Stimulated activated naive CD8-positive, alpha-beta T cell treated with anti-CD3 and anti-CD28 coated beads, Interleukin-15, Interleukin-2, amounts not matched to agents 100 ng/mL and 50 ng/mL, for 24 hours (primary cell): ENCODE measurements around the gene CASKIN1.

Source experiments
- H3K27ac Mint-ChIP-seq: one replicate; pipeline ENCODE4 v1.8.0; 2021; ENCODE audit warnings: mild to moderate bottlenecking, mixed read lengths
- H3K27me3 Mint-ChIP-seq: one replicate; pipeline ENCODE4 v1.8.0; 2021; ENCODE audit warnings: mixed read lengths
- H3K36me3 Mint-ChIP-seq: one replicate; pipeline ENCODE4 v1.8.0; 2021; ENCODE audit warnings: low read depth, mixed read lengths
- H3K4me1 Mint-ChIP-seq: one replicate; pipeline ENCODE4 v1.8.0; 2021; ENCODE audit warnings: low read depth, mixed read lengths
- H3K4me3 Mint-ChIP-seq: one replicate; pipeline ENCODE4 v1.8.0; 2021; ENCODE audit warnings: mild to moderate bottlenecking, mixed read lengths
- H3K9me3 Mint-ChIP-seq: one replicate; pipeline ENCODE4 v1.8.0; 2021; ENCODE audit warnings: mixed read lengths

CASKIN1 gene

DNA sequence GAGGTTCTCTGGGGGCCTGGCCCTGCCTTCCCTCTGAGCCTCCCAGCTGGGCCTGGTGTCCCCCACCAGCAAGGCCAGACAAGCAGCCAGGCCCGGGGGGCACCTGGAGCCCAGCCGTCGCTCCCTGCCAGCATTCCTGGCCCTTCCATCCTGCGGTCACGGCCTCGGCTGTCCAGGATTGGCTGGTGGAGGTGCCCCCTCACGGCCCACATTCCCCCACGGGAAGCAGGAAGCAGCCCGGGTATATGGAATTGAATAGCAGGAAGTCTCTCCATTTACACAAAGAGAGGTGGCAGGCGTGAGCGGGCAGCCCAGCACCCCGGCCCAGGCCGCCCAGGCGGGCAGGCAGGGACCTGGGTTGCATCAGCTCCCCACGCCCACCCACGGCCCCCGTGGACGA, 26.3 kb downstream of the CASKIN1 start:
- H3K4me1 Mint-ChIP-seq: no peaks in the 10 kb centered on the region

DNA sequence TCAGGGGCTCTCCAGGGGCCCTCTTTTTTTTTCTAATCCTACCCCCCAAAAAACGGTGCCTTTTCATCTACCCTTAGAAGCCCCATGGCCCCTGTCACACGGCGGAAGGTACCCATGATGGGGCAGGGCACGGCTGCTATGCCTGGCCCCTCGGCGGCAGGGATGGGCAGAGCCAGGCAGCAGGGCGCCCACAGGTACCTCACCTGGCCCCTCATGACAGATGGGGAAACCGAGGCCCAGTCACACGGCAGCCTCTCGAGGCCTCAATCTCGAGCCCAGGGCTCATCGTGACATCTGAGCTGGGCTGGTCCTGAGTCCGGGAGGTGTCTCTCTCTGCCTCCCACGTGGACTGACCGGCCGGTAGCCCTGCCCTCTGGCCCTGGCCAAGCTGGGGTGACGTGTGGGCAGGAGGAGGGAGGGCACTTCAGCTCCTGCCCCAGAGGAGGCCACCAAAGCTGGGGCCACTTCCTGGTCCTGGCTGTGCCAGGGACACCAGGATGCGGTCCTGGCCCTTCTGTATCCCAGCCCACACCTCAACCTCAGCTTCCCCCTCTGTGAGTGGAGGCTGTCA, 29.3 kb downstream of the CASKIN1 start:
- H3K27me3 Mint-ChIP-seq: no peaks in the 10 kb centered on the region
- no peak overlapping the region for H3K4me3 Mint-ChIP-seq
- H3K4me1 Mint-ChIP-seq: peaks cover 3% of the 10 kb centered on the region
- no peaks in the 10 kb centered on the region for H3K9me3 Mint-ChIP-seq
- H3K27ac Mint-ChIP-seq: no peak overlapping the region
- H3K36me3 Mint-ChIP-seq: peaks cover 6% of the 10 kb centered on the region

More for the DNA sequence above, 26.3 kb downstream of the CASKIN1 start:
- Mint-ChIP-seq H3K27me3 (no peaks in the 10 kb centered on the region), H3K36me3 (peaks cover 15% of the 10 kb centered on the region), H3K9me3 (no peaks in the 10 kb centered on the region), H3K4me3 (no peak overlapping the region), H3K27ac (no peak overlapping the region)

DNA sequence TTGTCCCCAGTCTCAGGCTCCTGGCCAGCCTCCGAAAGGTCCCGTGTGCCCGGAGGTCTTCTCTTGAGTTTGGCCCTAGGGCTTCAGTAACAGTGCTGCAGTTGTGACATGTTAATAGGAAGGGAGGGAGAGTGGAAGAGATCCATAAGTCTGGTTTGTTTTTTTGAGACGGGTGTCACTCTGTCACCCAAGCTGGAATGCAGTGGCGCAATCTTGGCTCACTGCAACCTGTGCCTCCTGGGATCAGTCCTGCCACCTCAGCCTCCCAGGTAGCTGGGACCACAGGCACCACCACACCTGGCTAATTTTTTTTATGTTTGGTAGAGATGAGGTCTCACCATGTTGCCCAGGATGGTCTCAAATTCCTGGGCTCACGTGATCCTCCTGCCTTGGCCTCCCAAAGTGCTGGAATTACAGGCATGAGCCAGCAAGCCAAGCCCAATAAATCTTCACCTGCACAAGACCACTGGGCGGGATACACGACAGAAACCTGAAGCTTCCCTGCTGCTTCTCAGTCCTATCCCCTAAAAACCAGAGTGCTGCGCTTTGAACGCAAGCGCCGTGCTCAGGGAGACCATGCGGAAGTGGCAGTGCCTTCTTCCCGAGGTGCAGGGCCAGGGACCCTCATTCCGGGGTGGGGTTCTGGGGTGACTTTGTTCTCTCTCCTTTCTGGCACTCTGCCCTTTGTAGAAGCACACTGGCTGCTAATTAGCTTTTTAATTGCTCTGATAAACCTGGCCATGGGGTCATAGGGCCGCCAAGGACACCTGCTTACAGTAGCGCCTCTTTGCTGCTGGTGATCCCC, 29.9 kb downstream of the CASKIN1 start:
- Mint-ChIP-seq H3K4me1 (peaks cover 3% of the 10 kb centered on the region), H3K9me3 (no peaks in the 10 kb centered on the region), H3K27me3 (no peaks in the 10 kb centered on the region), H3K4me3 (no peak overlapping the region), H3K27ac (no peak overlapping the region), H3K36me3 (peaks cover 6% of the 10 kb centered on the region)

DNA sequence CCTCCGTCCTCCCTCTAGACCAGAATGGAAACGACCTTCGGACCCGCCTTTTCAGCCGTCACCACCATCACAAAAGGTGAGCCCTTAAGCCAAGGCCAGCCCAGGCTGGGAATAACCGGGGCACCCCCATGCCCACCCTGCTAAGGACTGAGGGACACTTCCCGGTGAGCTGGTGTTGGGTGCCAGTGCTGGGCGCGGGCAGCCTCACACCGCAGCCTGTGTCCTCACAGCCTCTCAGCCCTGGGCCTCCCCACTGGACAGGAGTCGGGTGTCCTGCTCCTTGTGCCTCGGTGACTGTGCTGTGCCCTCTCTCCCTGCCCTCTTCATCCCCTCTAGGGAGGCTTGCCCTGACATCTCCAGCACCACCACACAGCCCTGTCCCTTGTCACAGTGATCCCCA, 30.5 kb downstream of the CASKIN1 start:
- H3K36me3 Mint-ChIP-seq: peaks cover 6% of the 10 kb centered on the region
- no peaks in the 10 kb centered on the region for H3K9me3 Mint-ChIP-seq
- no peak overlapping the region for H3K4me3 Mint-ChIP-seq
- peaks cover 3% of the 10 kb centered on the region for H3K4me1 Mint-ChIP-seq
- no peaks in the 10 kb centered on the region for H3K27me3 Mint-ChIP-seq
- H3K27ac Mint-ChIP-seq: no peak overlapping the region

DNA sequence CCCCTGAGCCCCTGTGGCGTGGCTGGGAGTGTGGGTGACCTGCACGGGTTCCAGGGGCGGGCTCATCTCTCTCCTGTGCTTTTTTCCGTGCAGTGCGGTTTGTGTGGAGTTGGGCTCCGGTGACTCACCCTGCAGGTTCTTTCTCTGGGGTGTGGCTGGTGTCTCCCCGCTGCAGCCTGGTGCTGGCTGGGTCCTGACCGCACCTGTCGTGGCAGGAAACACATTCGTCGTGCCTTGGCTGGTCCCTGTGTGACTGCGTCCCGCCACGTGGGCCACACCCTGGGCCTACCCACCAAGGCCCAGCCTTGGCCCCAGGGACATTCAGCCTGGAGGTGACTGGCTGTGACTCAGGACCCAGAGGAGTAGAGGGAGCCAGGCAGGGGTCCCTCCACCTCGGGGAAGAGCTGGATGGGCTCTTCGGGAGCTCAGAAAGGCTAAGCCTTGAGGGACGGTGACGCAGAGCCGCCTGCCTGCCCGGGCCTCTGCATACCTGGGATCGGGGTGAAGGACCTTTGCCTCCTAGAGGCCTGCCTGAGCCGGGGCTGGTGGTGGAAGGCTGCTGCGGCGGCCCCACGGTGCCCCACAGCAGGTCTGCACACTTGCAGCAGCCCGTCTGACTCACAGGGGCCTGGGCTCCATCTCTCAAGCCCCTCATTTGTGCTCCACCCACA, 33.1 kb downstream of the CASKIN1 start:
- peak overlapping the region; percentile 82 for H3K27ac Mint-ChIP-seq

DNA sequence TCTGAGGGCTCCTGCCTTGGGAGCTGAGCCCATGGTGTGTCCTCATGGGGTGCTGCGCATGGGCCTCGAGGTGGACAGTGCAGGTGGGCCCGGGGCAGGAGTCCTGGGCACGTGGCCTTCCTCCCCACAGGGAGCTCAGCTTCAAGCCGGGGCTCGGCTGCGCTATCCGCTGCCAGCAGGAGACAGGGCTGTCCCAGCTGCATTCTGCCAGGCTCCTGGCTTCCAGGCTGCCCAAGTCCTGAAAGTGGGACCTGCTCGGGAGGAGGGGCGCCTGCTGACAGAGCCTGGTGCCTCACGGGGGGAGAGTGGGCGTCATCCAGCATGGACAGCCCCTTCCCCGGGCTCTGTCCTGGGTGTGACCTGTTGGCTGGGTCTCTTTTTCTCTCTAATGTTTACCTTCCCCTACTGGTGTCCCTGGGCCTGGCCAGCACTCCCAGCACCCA, 33.7 kb downstream of the CASKIN1 start:
- Mint-ChIP-seq H3K27me3 (no peaks in the 10 kb centered on the region), H3K27ac (no peak overlapping the region), H3K36me3 (peaks cover 6% of the 10 kb centered on the region), H3K4me3 (no peak overlapping the region), H3K4me1 (peaks cover 16% of the 10 kb centered on the region), H3K9me3 (no peaks in the 10 kb centered on the region)

More for the DNA sequence above, 33.1 kb downstream of the CASKIN1 start:
- Mint-ChIP-seq H3K4me3 (no peak overlapping the region), H3K36me3 (peaks cover 6% of the 10 kb centered on the region), H3K4me1 (peaks cover 11% of the 10 kb centered on the region), H3K9me3 (no peaks in the 10 kb centered on the region), H3K27me3 (no peaks in the 10 kb centered on the region)

DNA sequence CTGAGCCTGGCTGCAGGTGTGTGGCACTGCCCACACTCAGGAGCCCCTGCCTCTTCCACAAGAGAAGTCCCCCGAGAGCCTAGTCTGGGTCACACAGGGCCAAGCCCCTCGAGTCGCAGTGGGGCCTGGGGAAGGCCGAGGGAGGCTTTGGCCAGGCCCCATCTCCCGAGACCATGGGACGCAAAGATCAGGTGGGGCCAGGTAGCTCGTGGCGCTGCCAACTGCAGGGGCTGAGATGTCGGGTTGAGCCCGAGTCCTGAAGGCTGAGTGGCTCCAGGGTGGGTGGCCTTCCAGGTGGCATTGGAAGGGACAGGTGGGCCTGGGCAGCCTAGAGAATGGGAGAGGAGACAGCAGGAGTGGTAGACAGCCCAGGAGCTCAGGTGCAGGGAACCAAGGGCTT, 34.5 kb downstream of the CASKIN1 start:
- no peaks in the 10 kb centered on the region for H3K27me3 Mint-ChIP-seq
- H3K4me3 Mint-ChIP-seq: no peak overlapping the region
- H3K9me3 Mint-ChIP-seq: no peaks in the 10 kb centered on the region
- H3K4me1 Mint-ChIP-seq: peaks cover 23% of the 10 kb centered on the region
- no peak overlapping the region for H3K27ac Mint-ChIP-seq
- peaks cover 6% of the 10 kb centered on the region for H3K36me3 Mint-ChIP-seq

DNA sequence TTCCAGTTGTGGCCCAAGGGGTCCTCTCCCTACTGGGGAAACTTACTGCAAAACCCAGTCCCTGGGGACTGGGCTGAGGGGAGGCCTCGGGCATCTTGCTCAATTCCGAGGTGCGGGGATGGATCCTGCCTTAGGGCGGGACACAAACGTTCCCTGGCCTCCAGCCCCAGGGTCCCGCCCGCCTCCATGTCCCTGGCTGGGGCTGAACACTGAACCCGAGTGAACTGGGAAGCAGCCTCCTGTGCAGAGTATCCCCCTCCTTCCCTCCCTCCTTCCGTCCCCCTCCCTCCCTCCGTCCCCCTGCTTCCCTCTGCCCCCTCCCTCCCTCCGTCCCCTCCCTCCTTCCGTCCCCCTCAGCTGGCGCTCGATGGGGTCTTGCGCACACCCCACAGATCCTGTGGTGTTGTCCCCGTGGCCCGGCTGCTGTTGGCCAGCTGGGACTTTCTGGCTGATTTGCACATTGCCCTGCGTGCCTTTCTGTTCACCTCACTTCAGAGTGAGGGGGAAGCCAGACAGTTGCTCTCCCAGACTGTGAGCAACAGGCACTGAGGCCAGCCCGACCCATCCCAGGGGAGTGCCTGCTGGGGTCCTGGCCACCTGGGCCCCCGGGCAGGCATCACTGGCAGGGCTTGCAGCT, 35.4 kb downstream of the CASKIN1 start:
- Mint-ChIP-seq H3K9me3 (no peaks in the 10 kb centered on the region), H3K27ac (no peak overlapping the region), H3K4me1 (peaks cover 32% of the 10 kb centered on the region), H3K4me3 (no peak overlapping the region), H3K36me3 (peaks cover 4% of the 10 kb centered on the region), H3K27me3 (no peaks in the 10 kb centered on the region)

DNA sequence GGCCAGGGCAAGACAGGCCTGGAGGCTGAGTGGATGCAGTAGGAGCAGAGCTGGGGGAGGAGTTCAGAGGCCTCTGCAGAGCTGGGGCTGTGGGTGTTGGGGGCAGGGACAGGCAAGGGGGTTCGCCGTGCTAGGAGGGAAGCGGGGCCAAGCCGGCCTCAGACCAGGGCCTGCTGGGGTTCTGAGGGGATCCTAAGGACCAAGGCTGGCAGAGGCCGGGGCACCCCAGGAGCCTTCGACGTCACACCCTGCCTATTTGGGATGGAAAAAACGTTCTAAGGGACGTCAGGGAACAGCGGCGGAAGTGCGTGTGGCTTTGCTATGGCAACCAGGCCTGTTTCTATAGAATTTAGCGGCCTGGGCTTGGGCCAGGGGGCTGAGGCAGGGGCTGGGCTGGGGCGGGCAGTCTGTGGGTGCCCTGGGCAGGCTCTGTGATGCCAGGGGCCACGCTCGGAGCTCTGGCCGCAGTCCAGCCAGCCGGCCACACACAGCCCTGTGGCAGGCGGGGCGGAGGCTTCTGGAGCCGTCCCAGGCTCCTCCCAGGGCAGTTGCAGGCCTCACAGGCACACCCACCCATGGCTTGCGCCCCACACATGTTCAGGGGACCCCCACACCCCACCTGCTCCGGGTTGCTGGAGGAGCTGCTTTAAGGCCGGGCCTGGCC, 37.1 kb downstream of the CASKIN1 start:
- no peaks in the 10 kb centered on the region for H3K9me3 Mint-ChIP-seq
- H3K27me3 Mint-ChIP-seq: no peaks in the 10 kb centered on the region
- H3K4me1 Mint-ChIP-seq: peaks cover 44% of the 10 kb centered on the region
- H3K36me3 Mint-ChIP-seq: peaks cover 11% of the 10 kb centered on the region
- H3K4me3 Mint-ChIP-seq: no peak overlapping the region
- no peak overlapping the region for H3K27ac Mint-ChIP-seq

DNA sequence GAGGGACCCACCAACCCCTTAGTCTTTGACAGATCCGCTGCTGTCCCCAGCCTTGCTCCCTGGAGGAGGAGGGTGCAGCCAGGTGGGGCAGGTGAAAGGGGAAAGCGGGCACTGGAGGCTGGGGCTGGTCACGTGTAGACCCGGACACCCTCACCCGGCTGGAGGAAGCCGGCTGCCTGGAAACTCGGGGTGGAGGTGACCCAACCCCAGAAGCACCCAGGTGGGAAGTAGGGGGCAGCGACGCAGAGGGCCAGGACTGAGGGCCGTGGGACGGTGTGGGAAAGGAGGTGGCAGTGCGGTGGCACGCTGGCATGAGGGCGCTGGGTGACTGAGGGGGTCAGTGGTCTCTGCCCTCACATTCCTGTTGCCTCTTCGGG, 38.2 kb downstream of the CASKIN1 start:
- no peak overlapping the region for H3K4me3 Mint-ChIP-seq
- no peaks in the 10 kb centered on the region for H3K27me3 Mint-ChIP-seq
- H3K36me3 Mint-ChIP-seq: peaks cover 22% of the 10 kb centered on the region
- peak overlapping the region; percentile 52 for H3K27ac Mint-ChIP-seq
- H3K4me1 Mint-ChIP-seq: peaks cover 52% of the 10 kb centered on the region
- no peaks in the 10 kb centered on the region for H3K9me3 Mint-ChIP-seq

DNA sequence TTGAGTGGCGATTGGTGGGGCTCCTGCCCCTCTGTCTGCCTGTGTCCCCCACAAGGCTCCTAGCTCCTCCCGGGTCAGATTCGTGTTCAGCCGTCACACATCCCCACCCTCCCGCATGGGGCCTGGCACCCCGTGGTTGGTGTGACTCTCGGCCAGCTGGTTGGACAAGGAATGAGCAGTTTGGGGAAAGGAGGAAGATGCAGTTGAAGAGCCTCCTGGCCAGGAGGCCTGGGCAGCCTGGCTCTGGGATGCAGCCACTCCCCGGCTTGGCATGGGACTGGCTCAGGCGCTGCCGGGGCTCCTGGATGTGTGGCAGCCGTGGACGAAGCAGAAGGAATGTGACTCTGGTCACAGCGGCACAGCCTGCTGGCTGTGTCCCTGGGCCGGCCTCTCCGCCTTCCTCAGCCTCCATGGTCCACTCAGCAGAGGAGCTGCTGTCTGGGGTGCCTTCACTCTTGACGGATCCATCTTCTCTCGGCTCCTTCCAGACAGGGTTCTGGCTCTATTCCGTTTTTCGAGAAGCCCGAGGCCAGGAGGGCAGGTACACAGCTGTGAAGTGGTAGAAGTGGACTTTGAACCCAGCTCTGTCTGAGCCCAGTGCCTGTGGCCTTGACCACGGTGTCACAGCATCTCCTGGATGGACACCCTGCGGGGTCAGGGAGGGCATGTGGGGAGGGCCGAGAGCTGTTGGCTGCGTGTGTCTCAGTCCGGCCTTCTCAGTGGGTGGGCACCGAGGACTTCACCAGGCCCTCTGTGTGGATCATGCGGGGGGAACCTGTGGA, 38.7 kb downstream of the CASKIN1 start:
- Mint-ChIP-seq H3K36me3 (peaks cover 27% of the 10 kb centered on the region), H3K27me3 (no peaks in the 10 kb centered on the region), H3K9me3 (no peaks in the 10 kb centered on the region), H3K4me3 (peak overlapping the region; percentile 95), H3K27ac (peak overlapping the region; percentile 52), H3K4me1 (peaks cover 55% of the 10 kb centered on the region)

DNA sequence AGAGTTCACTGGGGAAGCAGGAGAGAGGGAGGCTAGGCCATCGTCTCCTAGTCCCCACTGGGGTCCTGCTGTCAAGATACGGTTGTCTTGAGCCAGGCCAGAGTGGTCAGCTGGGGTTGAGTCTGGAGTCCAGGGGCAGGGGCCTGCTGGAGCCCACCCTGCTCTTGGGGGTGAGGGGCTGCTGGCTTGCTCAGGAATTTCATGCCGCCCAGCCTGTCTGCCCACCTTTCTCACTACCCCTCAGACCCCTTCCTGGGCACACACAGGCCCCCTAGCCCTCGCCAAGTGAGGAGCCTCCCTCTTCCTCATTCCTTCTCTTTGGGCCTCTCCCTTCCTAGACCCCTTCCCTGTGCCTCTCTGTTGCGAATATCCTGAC, 39.6 kb downstream of the CASKIN1 start:
- H3K4me3 Mint-ChIP-seq: peak overlapping the region; percentile 95
- peak overlapping the region; percentile 92 for H3K27ac Mint-ChIP-seq
- H3K4me1 Mint-ChIP-seq: peaks cover 59% of the 10 kb centered on the region
- no peaks in the 10 kb centered on the region for H3K9me3 Mint-ChIP-seq
- H3K27me3 Mint-ChIP-seq: no peaks in the 10 kb centered on the region
- H3K36me3 Mint-ChIP-seq: peaks cover 36% of the 10 kb centered on the region

DNA sequence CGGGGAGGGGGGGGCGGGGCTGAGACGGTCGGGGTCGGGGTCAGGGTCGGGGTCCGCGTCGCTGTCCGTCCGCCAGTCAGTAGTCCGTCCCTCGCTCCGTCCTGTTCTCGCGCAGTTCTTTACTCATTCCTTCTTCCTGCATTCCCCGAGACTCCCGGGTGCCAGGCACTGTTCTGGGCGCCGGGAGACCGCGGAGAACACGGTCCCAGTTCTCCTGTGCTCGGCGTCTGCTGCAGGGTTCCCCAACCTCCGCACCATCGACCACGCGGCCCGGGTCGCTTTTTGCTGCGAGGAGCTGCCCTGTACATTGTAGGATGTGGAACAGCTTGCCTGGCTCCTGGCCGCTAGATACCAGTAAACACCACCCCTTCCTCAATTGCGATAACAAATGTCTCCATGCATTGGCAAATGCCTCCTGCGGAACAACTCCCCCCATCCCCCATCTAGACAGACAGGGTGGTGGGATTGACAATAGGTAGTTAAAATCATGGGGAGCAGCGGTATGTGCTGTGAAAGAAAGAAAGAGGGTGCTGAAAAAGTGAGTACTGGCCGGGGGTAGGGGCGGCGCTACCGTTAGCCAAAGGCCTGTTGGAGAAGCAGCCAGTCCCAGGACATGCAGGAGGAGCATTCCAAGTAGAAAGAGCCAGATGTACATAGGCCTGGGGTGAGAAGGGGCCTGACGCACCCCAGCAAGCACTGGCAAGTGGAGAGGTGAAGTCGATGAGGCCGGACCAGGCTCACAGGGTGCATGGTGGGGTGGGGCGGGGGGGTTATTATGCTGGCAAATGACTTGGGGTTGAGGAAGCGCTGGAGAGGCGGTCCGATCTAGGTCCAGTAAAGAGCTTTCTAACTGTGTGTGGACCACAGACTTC, 40.2 kb downstream of the CASKIN1 start:
- H3K4me3 Mint-ChIP-seq: peak overlapping the region; percentile 95
- no peaks in the 10 kb centered on the region for H3K27me3 Mint-ChIP-seq
- peaks cover 40% of the 10 kb centered on the region for H3K36me3 Mint-ChIP-seq
- H3K4me1 Mint-ChIP-seq: peaks cover 62% of the 10 kb centered on the region
- H3K27ac Mint-ChIP-seq: peak overlapping the region; percentile 92
- no peaks in the 10 kb centered on the region for H3K9me3 Mint-ChIP-seq
